ENCODE measurements around the gene IKZF1. TPM values are rescaled to one million over a fixed set of nuclear protein-coding genes. Genes with fewer than 3 reads are reported as not detected.
A peak's percentile ranks its signal among the peaks of the same experiment; 100 is the strongest.

Gene IKZF1
- total RNA-seq, 2 donors from 2014 or later: 208 to 327 TPM

- peak overlapping the region in 1 of 2 donors; percentile 98 for H3K27ac Mint-ChIP-seq
- H3K9me3 Mint-ChIP-seq: peaks cover 0 to 4% of the 10 kb centered on the region in 2 donors
- ATAC-seq: peak; percentile 60 to 63
- peaks cover 42 to 71% of the 10 kb centered on the region in 2 donors for H3K36me3 Mint-ChIP-seq
- no peak for DNase-seq (ENCODE audit: low spot score in 2 of 2)
These were observed 47.8 kb downstream of the IKZF1 start for GRCh38 chr7:50352282-50352681.

GRCh38 chr7:50352751-50353150 lies 48.2 kb downstream of the IKZF1 start:
- Mint-ChIP-seq H3K27ac (peak overlapping the region in 1 of 2 donors; percentile 98), H3K9me3 (peaks cover 0 to 2% of the 10 kb centered on the region in 2 donors), H3K36me3 (peaks cover 42 to 71% of the 10 kb centered on the region in 2 donors)
- ATAC-seq (no peak), DNase-seq (ENCODE audit: low spot score in 2 of 2) (no peak)

DNA sequence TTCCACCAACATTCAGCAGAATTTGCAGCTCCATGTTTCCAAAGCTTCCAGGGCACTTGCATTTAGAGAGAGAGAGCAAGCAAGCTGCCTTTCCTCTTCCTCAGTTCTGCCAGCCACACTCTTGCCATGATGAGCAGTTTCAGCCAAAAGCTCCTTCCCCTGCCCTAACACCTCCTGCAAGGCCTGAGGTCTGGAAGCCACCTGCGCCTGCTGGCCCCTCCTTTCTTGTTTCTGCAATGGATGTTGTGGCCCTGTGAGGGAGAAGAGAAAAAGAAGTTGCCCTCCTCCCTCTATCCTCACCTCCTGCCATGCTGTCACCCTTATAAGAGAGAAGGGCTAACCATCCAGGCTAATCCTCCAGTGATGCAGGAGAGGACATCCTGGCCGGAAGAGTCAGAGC lies 48.7 kb downstream of the IKZF1 start:
- peaks cover 42 to 71% of the 10 kb centered on the region in 2 donors for H3K36me3 Mint-ChIP-seq
- peak overlapping the region in 1 of 2 donors; percentile 98 for H3K27ac Mint-ChIP-seq
- DNase-seq (ENCODE audit: low spot score in 2 of 2): no peak
- no peak for ATAC-seq
- H3K9me3 Mint-ChIP-seq: no peaks in the 10 kb centered on the region

GRCh38 chr7:50353894-50354595 lies 49.5 kb downstream of the IKZF1 start:
- peak overlapping the region in 1 of 2 donors; percentile 98 for H3K27ac Mint-ChIP-seq
- no peaks in the 10 kb centered on the region for H3K9me3 Mint-ChIP-seq
- H3K36me3 Mint-ChIP-seq: peaks cover 41 to 71% of the 10 kb centered on the region in 2 donors
- no peak for DNase-seq (ENCODE audit: low spot score in 2 of 2)
- no peak for ATAC-seq

DNA sequence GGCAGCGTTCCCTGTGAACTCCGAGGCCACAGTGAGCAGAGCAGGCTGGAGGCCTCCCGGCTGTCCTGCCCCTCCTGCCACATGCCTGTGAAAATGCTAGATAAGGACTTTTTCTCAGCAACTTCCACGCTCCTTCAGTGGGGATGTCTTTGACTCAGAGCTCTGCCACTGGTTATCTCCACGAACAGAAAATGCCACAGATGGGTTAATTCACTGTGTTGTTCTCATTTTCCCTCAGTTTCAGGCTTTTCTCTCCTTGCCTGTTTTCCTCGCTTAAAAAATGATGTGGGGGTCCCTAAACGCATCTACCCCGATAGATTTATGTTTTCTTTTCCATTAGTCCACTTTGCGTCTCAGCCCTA lies 51.3 kb downstream of the IKZF1 start:
- no peaks in the 10 kb centered on the region for H3K9me3 Mint-ChIP-seq
- ATAC-seq (no peak), DNase-seq (ENCODE audit: low spot score in 2 of 2) (no peak)

DNA sequence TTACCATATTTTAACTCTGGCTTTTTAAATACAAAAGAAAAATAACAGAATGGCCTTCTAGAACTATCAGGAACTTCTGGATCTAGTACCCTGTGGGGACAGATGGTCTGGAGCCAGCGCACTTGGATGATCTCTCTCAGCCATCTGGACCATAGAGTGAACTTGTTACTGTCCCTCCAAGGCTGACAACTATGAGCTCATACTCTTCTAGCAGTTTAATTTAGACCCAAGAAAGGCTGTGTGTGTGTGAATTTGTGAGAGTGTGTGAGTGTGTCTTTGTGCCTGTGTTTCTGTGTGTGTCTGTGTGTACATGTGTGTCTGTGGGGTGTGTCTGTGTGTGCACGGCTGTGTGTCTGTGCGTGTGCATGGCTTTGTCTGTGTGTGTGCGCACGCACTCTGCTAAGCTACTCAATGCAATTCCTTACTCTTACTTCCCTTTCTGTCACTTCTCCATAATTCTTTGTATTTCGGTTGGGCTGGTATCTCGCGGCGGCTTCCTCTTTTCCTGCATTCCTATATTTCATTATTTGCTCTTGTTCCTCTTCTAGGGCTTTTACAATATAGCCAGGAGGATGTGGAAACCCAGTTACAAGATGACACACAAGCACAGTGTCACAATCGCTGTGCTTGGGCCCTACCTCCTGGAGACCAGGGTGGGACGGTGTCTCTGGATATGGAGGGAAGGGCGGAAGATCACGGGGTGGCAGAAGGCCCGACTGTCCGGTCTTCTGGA lies 51.9 kb downstream of the IKZF1 start:
- no peak for ATAC-seq
- no peak for DNase-seq (ENCODE audit: low spot score in 2 of 2)
- H3K9me3 Mint-ChIP-seq: no peaks in the 10 kb centered on the region
- peaks cover 61 to 86% of the 10 kb centered on the region in 2 donors for H3K36me3 Mint-ChIP-seq
- H3K27ac Mint-ChIP-seq: peak overlapping the region; percentile 97

More for the DNA sequence above, 51.3 kb downstream of the IKZF1 start:
- Mint-ChIP-seq H3K36me3 (peaks cover 55 to 85% of the 10 kb centered on the region in 2 donors), H3K27ac (peak overlapping the region; percentile 97)

DNA sequence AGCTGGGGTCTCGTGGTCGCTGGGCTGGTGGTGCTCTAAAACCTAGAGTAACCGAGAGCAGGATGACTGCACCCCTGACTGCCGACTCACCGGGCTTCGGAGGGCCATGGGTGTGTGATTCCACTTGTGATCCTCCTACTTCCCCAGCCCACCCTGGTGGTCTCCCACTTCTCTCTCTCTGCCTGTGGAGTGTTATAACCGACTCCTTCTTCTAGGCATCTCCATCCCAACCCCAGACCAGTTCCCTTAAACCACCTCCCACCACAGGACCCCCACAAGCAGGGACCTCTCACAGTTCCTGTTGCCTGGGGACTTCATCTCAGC lies 52.4 kb downstream of the IKZF1 start:
- H3K27ac Mint-ChIP-seq: peak overlapping the region; percentile 97
- DNase-seq (ENCODE audit: low spot score in 2 of 2) (no peak), ATAC-seq (no peak)
- H3K36me3 Mint-ChIP-seq: peaks cover 63 to 87% of the 10 kb centered on the region in 2 donors
- H3K9me3 Mint-ChIP-seq: no peaks in the 10 kb centered on the region

GRCh38 chr7:50357426-50357825 lies 52.9 kb downstream of the IKZF1 start:
- ATAC-seq (no peak), DNase-seq (ENCODE audit: low spot score in 2 of 2) (no peak)
- H3K36me3 Mint-ChIP-seq: peaks cover 68 to 92% of the 10 kb centered on the region in 2 donors
- H3K9me3 Mint-ChIP-seq: no peaks in the 10 kb centered on the region
- peak overlapping the region; percentile 97 for H3K27ac Mint-ChIP-seq

DNA sequence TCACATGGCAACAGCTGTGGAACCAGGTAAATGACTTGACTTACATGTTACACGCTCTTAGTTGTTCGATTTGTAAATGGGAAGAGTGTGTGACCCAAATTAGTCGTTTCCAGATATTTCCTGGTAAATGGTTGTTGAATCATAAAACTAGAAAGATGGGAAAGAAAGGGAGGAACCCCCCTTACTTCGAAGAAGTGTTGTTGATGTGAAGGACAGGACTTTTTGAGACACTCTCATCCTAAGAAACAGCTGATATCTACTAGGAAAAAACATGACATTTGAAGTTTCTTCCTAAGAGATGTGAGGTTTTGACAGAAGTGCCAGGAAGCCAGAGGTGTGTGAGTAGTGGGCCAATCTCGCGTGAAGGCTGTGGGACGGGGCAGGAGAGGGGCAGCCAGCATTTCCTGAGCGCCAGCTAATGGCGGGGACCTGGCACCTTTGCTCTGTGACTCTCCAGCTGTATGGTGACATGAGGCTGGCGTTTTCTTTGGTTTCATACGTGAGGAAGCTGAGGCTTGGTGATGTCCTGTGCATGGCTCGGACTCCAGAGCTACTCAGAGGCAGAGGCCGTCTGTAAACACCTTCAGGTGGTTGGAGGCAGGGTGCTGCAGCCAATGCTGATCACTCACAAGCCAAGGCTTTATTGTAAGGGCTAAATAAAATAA lies 53.7 kb downstream of the IKZF1 start:
- peaks cover 76 to 95% of the 10 kb centered on the region in 2 donors for H3K36me3 Mint-ChIP-seq
- H3K27ac Mint-ChIP-seq: peak overlapping the region; percentile 97
- DNase-seq (ENCODE audit: low spot score in 2 of 2): no peak
- H3K9me3 Mint-ChIP-seq: peaks cover 0 to 3% of the 10 kb centered on the region in 2 donors
- ATAC-seq: peak in 1 of 2 donors; percentile 6

GRCh38 chr7:50358779-50359178 lies 54.3 kb downstream of the IKZF1 start:
- Mint-ChIP-seq H3K36me3 (peaks cover 79 to 95% of the 10 kb centered on the region in 2 donors), H3K27ac (peak overlapping the region; percentile 97), H3K9me3 (peaks cover 0 to 3% of the 10 kb centered on the region in 2 donors)
- ATAC-seq (no peak), DNase-seq (ENCODE audit: low spot score in 2 of 2) (no peak)

- Mint-ChIP-seq H3K36me3 (peaks cover 72 to 95% of the 10 kb centered on the region in 2 donors), H3K27ac (peak overlapping the region; percentile 97 to 98)
These were observed 54.9 kb downstream of the IKZF1 start for GRCh38 chr7:50359258-50359994.

GRCh38 chr7:50359995-50360925 lies 55.7 kb downstream of the IKZF1 start:
- Mint-ChIP-seq H3K36me3 (peaks cover 71 to 94% of the 10 kb centered on the region in 2 donors), H3K27ac (peak overlapping the region; percentile 97 to 98), H3K9me3 (peaks cover 0 to 3% of the 10 kb centered on the region in 2 donors)
- DNase-seq (ENCODE audit: low spot score in 2 of 2) (peak; percentile 63 to 84), ATAC-seq (peak; percentile 84 to 90)

More at GRCh38 chr7:50359258-50359994, 54.9 kb downstream of the IKZF1 start:
- peak in 1 of 2 donors; percentile 16 for DNase-seq (ENCODE audit: low spot score in 2 of 2)
- peaks cover 0 to 3% of the 10 kb centered on the region in 2 donors for H3K9me3 Mint-ChIP-seq
- ATAC-seq: peak in 1 of 2 donors; percentile 6

DNA sequence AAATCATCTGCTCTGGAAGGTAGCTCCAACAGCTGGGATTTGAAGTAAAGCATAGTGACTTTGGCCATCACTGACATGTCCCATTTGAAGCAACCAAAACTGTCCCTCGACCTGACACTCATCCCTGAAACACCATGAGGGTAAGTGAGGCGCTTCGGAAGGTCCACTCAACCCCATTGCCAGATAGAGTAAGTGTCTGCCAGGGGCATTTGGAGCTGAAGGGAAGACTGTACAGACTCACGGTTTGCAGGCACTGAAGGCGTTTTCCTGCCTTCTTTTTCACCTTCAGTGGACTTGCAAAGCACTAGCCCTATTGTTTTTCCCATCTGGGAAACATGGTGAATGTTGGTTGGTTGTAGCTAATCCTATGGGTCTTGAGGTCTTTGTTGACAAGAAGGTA lies 57.6 kb downstream of the IKZF1 start:
- Mint-ChIP-seq H3K9me3 (peaks cover 0 to 3% of the 10 kb centered on the region in 2 donors), H3K36me3 (peaks cover 65 to 94% of the 10 kb centered on the region in 2 donors), H3K27ac (peak overlapping the region; percentile 97 to 98)
- no peak for DNase-seq (ENCODE audit: low spot score in 2 of 2)
- no peak for ATAC-seq

DNA sequence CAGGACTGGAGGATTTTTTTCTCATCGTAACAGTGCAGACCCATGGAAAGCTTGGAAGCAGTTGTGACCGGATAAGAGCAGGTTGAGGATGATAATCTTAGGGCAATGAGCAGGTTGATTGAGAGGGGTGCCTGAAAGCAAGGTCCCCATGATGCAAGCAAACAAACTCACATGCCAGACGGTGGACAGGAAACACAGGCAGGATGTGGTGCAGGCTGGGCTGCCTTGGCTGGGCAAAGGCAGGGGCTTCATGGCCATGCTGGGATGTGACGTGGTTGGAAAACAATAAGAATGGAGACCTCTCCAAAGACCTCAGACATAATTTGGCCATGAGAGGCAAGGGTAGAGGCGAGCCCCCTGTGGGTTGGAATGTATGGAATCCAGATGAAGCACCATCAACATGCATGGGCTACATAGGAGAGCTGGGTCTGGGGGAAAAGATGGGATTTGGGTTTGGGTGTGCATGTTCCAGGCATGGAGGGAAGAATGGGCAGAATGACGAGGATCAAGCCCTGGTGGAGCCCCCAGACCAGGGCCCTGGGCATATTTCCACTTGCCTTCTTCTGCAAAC lies 58.3 kb downstream of the IKZF1 start:
- ATAC-seq (no peak), DNase-seq (ENCODE audit: low spot score in 2 of 2) (no peak)
- Mint-ChIP-seq H3K27ac (peak overlapping the region; percentile 97 to 98), H3K36me3 (peaks cover 60 to 88% of the 10 kb centered on the region in 2 donors), H3K9me3 (peaks cover 0 to 3% of the 10 kb centered on the region in 2 donors)

Measured in activated naive CD4-positive, alpha-beta T cell treated with anti-CD3 and anti-CD28 coated beads, Interleukin-2, amount 50 U/mL, for 72 hours (primary cell).